ENCODE results near the gene ARHGAP24. TPM values are rescaled to one million over a fixed set of nuclear protein-coding genes. Genes with fewer than 3 reads are reported as not detected.

Gene ARHGAP24
- total and polyA plus RNA-seq, 4 donors = 10.0 to 79.4 (median 21.6) TPM

GRCh38 chr4:85883180-85883579 lies 408.2 kb downstream of the ARHGAP24 start:
- Histone ChIP-seq H3K27me3 (ENCODE audit: control insufficient read depth in 3 of 3, insufficient read depth in 3 of 3, low read length in 2 of 3) (no peaks in the 10 kb centered on the region), H3K27ac (ENCODE audit: low read depth in 1 of 2, low read length in 1 of 2) (no peak overlapping the region), H3K9me3 (ENCODE audit: control insufficient read depth in 4 of 4, insufficient read depth in 3 of 4, low read length in 3 of 4) (no peaks in the 10 kb centered on the region), H3K4me3 (no peak overlapping the region), H3K36me3 (ENCODE audit: control insufficient read depth in 4 of 4, insufficient read depth in 4 of 4, low read length in 4 of 4) (no peaks in the 10 kb centered on the region), H3K4me1 (ENCODE audit: control insufficient read depth in 5 of 5, insufficient read depth in 5 of 5, low read length in 5 of 5) (no peaks in the 10 kb centered on the region), H3K9ac (ENCODE audit: insufficient read depth in 1 of 2, low read length in 2 of 2) (no peak overlapping the region)
- no peak for TF ChIP-seq CTCF (IDR thresholded peaks at IDR 0.05; ENCODE audit: control extremely low read depth, extremely low read depth)
- 97 to 100% methylated on average over 1 of the region's 1 CpG for WGBS, 2 donors
- ATAC-seq (ENCODE audit: insufficient read depth, low FRiP score) (no peak), DNase-seq (no peak)

- Histone ChIP-seq H3K9ac (ENCODE audit: insufficient read depth in 1 of 2, low read length in 2 of 2) (no peak overlapping the region), H3K36me3 (ENCODE audit: control insufficient read depth in 4 of 4, insufficient read depth in 4 of 4, low read length in 4 of 4) (no peaks in the 10 kb centered on the region), H3K9me3 (ENCODE audit: control insufficient read depth in 4 of 4, insufficient read depth in 3 of 4, low read length in 3 of 4) (no peaks in the 10 kb centered on the region), H3K27me3 (ENCODE audit: control insufficient read depth in 3 of 3, insufficient read depth in 3 of 3, low read length in 2 of 3) (no peaks in the 10 kb centered on the region), H3K27ac (ENCODE audit: low read depth in 1 of 2, low read length in 1 of 2) (no peak overlapping the region), H3K4me3 (no peak overlapping the region), H3K4me1 (ENCODE audit: control insufficient read depth in 5 of 5, insufficient read depth in 5 of 5, low read length in 5 of 5) (no peaks in the 10 kb centered on the region)
- no peak for TF ChIP-seq CTCF (IDR thresholded peaks at IDR 0.05; ENCODE audit: control extremely low read depth, extremely low read depth)
- WGBS, 2 donors = 59 to 80% methylated on average over 2 of the region's 2 CpGs
- DNase-seq (no peak), ATAC-seq (ENCODE audit: insufficient read depth, low FRiP score) (no peak)
Observed at GRCh38 chr4:85884251-85884650, 409.3 kb downstream of the ARHGAP24 start.

GRCh38 chr4:85886665-85887064 lies 411.7 kb downstream of the ARHGAP24 start:
- Histone ChIP-seq H3K9me3 (ENCODE audit: control insufficient read depth in 4 of 4, insufficient read depth in 3 of 4, low read length in 3 of 4) (no peaks in the 10 kb centered on the region), H3K27me3 (ENCODE audit: control insufficient read depth in 3 of 3, insufficient read depth in 3 of 3, low read length in 2 of 3) (no peaks in the 10 kb centered on the region), H3K27ac (ENCODE audit: low read depth in 1 of 2, low read length in 1 of 2) (no peak overlapping the region), H3K9ac (ENCODE audit: insufficient read depth in 1 of 2, low read length in 2 of 2) (no peak overlapping the region), H3K4me1 (ENCODE audit: control insufficient read depth in 5 of 5, insufficient read depth in 5 of 5, low read length in 5 of 5) (no peaks in the 10 kb centered on the region), H3K36me3 (ENCODE audit: control insufficient read depth in 4 of 4, insufficient read depth in 4 of 4, low read length in 4 of 4) (no peaks in the 10 kb centered on the region), H3K4me3 (no peak overlapping the region)
- 97 to 98% methylated on average over 1 of the region's 1 CpG for WGBS, 2 donors
- DNase-seq = no peak
- no peak for ATAC-seq (ENCODE audit: insufficient read depth, low FRiP score)
- TF ChIP-seq CTCF (IDR thresholded peaks at IDR 0.05; ENCODE audit: control extremely low read depth, extremely low read depth) = no peak

GRCh38 chr4:85889314-85889713 lies 414.4 kb downstream of the ARHGAP24 start:
- no peak overlapping the region for H3K4me3 ChIP-seq
- ATAC-seq (ENCODE audit: insufficient read depth, low FRiP score) = no peak
- H3K27ac ChIP-seq (ENCODE audit: low read depth in 1 of 2, low read length in 1 of 2) = no peak overlapping the region
- no peaks in the 10 kb centered on the region for H3K36me3 ChIP-seq (ENCODE audit: control insufficient read depth in 4 of 4, insufficient read depth in 4 of 4, low read length in 4 of 4)
- H3K9me3 ChIP-seq (ENCODE audit: control insufficient read depth in 4 of 4, insufficient read depth in 3 of 4, low read length in 3 of 4) = no peaks in the 10 kb centered on the region
- WGBS, 2 donors = 71 to 76% methylated on average over 3 of the region's 3 CpGs
- no peaks in the 10 kb centered on the region for H3K4me1 ChIP-seq (ENCODE audit: control insufficient read depth in 5 of 5, insufficient read depth in 5 of 5, low read length in 5 of 5)
- H3K27me3 ChIP-seq (ENCODE audit: control insufficient read depth in 3 of 3, insufficient read depth in 3 of 3, low read length in 2 of 3) = no peaks in the 10 kb centered on the region
- TF ChIP-seq CTCF (IDR thresholded peaks at IDR 0.05; ENCODE audit: control extremely low read depth, extremely low read depth) = no peak
- no peak overlapping the region for H3K9ac ChIP-seq (ENCODE audit: insufficient read depth in 1 of 2, low read length in 2 of 2)
- no peak for DNase-seq

Data from lung (tissue), 12 donors.